ENCODE data around the gene LCE2C. TPM values are rescaled to one million over a fixed set of nuclear protein-coding genes. Genes with fewer than 3 reads are reported as not detected.

Gene LCE2C
- total RNA-seq, 1 donor = not detected

GRCh38 chr1:152707860-152708259 is 32.8 kb downstream of the LCE2C start, which contains the start of gene LCE4A:
Gene LCE4A (plus strand): TSS chr1:152708160. CDS start chr1:152709076, 916 bp downstream.
- TF ChIP-seq, protein P1, sequence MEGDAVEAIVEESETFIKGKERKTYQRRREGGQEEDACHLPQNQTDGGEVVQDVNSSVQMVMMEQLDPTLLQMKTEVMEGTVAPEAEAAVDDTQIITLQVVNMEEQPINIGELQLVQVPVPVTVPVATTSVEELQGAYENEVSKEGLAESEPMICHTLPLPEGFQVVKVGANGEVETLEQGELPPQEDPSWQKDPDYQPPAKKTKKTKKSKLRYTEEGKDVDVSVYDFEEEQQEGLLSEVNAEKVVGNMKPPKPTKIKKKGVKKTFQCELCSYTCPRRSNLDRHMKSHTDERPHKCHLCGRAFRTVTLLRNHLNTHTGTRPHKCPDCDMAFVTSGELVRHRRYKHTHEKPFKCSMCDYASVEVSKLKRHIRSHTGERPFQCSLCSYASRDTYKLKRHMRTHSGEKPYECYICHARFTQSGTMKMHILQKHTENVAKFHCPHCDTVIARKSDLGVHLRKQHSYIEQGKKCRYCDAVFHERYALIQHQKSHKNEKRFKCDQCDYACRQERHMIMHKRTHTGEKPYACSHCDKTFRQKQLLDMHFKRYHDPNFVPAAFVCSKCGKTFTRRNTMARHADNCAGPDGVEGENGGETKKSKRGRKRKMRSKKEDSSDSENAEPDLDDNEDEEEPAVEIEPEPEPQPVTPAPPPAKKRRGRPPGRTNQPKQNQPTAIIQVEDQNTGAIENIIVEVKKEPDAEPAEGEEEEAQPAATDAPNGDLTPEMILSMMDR (IDR thresholded peaks at IDR 0.05; ENCODE audit: insufficient read depth, low read depth, low read length) = no peak
- H3K4me3 ChIP-seq (ENCODE audit: low read depth, low read length) = no peak within 1 kb of the TSS
- DNase-seq (ENCODE audit: low read depth) = no peak

GRCh38 chr1:152718238-152718637 is 43.2 kb downstream of the LCE2C start:
- DNase-seq (ENCODE audit: low read depth) = no peak
- no peak overlapping the region for H3K4me3 ChIP-seq (ENCODE audit: low read depth, low read length)
- TF ChIP-seq, protein P1 (IDR thresholded peaks at IDR 0.05; ENCODE audit: insufficient read depth, low read depth, low read length) = no peak

DNA sequence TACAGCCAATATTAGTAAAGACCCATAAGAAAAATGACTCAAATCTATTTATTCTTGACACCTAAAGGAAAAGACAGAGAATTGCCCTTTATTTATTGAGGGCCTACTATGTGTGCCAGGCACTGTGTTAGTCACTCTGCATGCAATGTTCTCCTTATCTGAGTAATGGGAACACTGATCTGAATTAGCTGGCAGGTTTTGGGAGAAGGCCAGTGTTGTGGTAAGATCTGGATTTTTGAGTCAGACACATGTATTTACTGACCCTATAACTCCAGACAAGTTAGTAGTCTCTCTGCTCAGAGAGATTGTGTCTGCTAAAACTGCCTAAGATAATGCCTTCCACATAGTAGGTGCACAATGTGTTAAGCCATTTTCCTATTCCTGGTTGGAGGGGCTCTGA is 50.2 kb downstream of the LCE2C start:
- H3K4me3 ChIP-seq (ENCODE audit: low read depth, low read length) = no peak overlapping the region
- TF ChIP-seq, protein P1 (IDR thresholded peaks at IDR 0.05; ENCODE audit: insufficient read depth, low read depth, low read length) = no peak
- no peak for DNase-seq (ENCODE audit: low read depth)

Other genes starting within 250 kb of the LCE2C start
- gene LCE5A, start 164.5 kb upstream of the LCE2C start, total RNA-seq = not detected in 2 replicates
- gene CRCT1, start 160.8 kb upstream of the LCE2C start, total RNA-seq = not detected in 2 replicates
- not detected in 2 replicates for gene LCE3E, start 108.5 kb upstream of the LCE2C start, total RNA-seq
- gene LCE3D, start 94.8 kb upstream of the LCE2C start, total RNA-seq = not detected in 2 replicates
- not detected in 2 replicates for gene LCE3C, start 75.0 kb upstream of the LCE2C start, total RNA-seq
- gene LCE3B, start 61.5 kb upstream of the LCE2C start, total RNA-seq = not detected in 2 replicates
- not detected in 2 replicates for gene LCE3A, start 52.2 kb upstream of the LCE2C start, total RNA-seq
- gene LCE2D, start 11.9 kb upstream of the LCE2C start, total RNA-seq = not detected in 2 replicates
- not detected in 2 replicates for gene LCE2B, start 10.8 kb downstream of the LCE2C start, total RNA-seq
- gene LCE2A, start 23.1 kb downstream of the LCE2C start, total RNA-seq = 0.43 TPM in 1 of 2 replicates, not detected in the other
- gene LCE4A, start 32.9 kb downstream of the LCE2C start, total RNA-seq = not detected in 2 replicates
- not detected in 2 replicates for gene KPRP, start 82.7 kb downstream of the LCE2C start, total RNA-seq
- gene LCE1F, start 99.9 kb downstream of the LCE2C start, total RNA-seq = not detected in 2 replicates
- gene LCE1E, start 111.0 kb downstream of the LCE2C start, total RNA-seq = not detected in 2 replicates
- not detected in 2 replicates for gene LCE1D, start 121.4 kb downstream of the LCE2C start, total RNA-seq
- gene LCE1C, start 131.4 kb downstream of the LCE2C start, total RNA-seq = not detected in 2 replicates
- gene LCE1B, start 136.7 kb downstream of the LCE2C start, total RNA-seq = not detected in 2 replicates
- gene LCE1A, start 152.2 kb downstream of the LCE2C start, total RNA-seq = not detected in 2 replicates
- gene LCE6A, start 167.6 kb downstream of the LCE2C start, total RNA-seq = not detected in 2 replicates
- not detected in 2 replicates for gene LCE7A, start 184.7 kb downstream of the LCE2C start, total RNA-seq
- not detected in 2 replicates for gene SMCP, start 203.0 kb downstream of the LCE2C start, total RNA-seq
- gene IVL, start 233.3 kb downstream of the LCE2C start, total RNA-seq = not detected in 2 replicates

All from fibroblast of villous mesenchyme (primary cell).